SK-N-SH (cell line): Measurements from ENCODE around the gene PTPN20. TPM values are rescaled to one million over a fixed set of nuclear protein-coding genes. Genes with fewer than 3 reads are reported as not detected.
"Not testable (repeated sequence)": the region's sequence is repeated elsewhere in the genome, so short reads cannot be mapped to it uniquely, and the experiment has no call there.

Experiments used
- CTCF ChIA-PET: fragments of 300-600, 350-600 bp; formaldehyde crosslinking; extraction: SDS; loops from one replicate; lab custom pipeline; 2021; lab: Yijun Ruan, JAX
- POLR2A ChIA-PET: fragments of 350-600 bp; sonication (Branson Sonifier 250); formaldehyde crosslinking; extraction: SDS; loops from one replicate; lab custom pipeline; 2020; ENCODE audit warnings: antibody characterized with exemption, inconsistent platforms; lab: Yijun Ruan, JAX
- DNase-seq: peaks from one replicate; pipeline ENCODE4 v3.0.0; 2012
- H2AFZ ChIP-seq: fragments of 200-600 bp; sonication (generic); 2 replicates; pipeline ENCODE4 v1.8.1; 2016; ENCODE audit warnings: antibody characterized with exemption, mild to moderate bottlenecking, low read depth
- H3F3A ChIP-seq: fragments of 200-600 bp; sonication (generic); replicated peaks from 2 replicates; pipeline ENCODE3; 2016; ENCODE audit warnings: antibody characterized with exemption, mild to moderate bottlenecking; ENCODE audit not compliant: insufficient read depth
- H3K27ac ChIP-seq, 2 experiments: fragments of 200-500 bp in 1 of 2; fragments of 200-600 bp in 1 of 2; sonication (Bioruptor generic) in 1 of 2; sonication (generic), shearing (Covaris generic) in 1 of 2; 2 replicates each; pipeline versions ENCODE4 v1.5.1 to v1.6.1; 2014 to 2016; ENCODE audit warnings: low read depth in 2 of 2, inconsistent platforms in 1 of 2, low read length in 1 of 2, mild to moderate bottlenecking in 1 of 2, mixed read lengths in 1 of 2
- H3K27me3 ChIP-seq: fragments of 200-600 bp; sonication (generic), shearing (Covaris generic); 2 replicates; pipeline ENCODE4 v1.6.1; 2016; ENCODE audit warnings: mixed run types; ENCODE audit not compliant: insufficient read depth
- H3K36me3 ChIP-seq, 2 experiments: fragments of 200-500 bp in 1 of 2; fragments of 200-600 bp in 1 of 2; sonication (Bioruptor generic) in 1 of 2; sonication (generic) in 1 of 2; replicated peaks in 1 of 2; 2 replicates each; pipeline versions ENCODE3 to v1.5.1; 2014 to 2016; ENCODE audit warnings: low read length in 1 of 2, mild to moderate bottlenecking in 1 of 2; ENCODE audit not compliant: insufficient read depth in 2 of 2, control insufficient read depth in 1 of 2
- H3K4me1 ChIP-seq, 2 experiments: fragments of 200-500 bp in 1 of 2; fragments of 200-600 bp in 1 of 2; sonication (Bioruptor generic) in 1 of 2; sonication (generic), shearing (Covaris generic) in 1 of 2; 2 replicates each; pipeline versions ENCODE4 v1.5.1 to v1.6.1; 2014 to 2016; ENCODE audit warnings: low read depth in 1 of 2, low read length in 1 of 2, mixed run types in 1 of 2; ENCODE audit not compliant: insufficient read depth in 2 of 2, control insufficient read depth in 1 of 2
- H3K4me2 ChIP-seq: fragments of 200-600 bp; sonication (generic), shearing (Covaris generic); 2 replicates; pipeline ENCODE4 v1.6.1; 2017; ENCODE audit warnings: mixed run types
- H3K4me3 ChIP-seq, 2 experiments: fragments of 200-500 bp in 1 of 2; fragments of 200-600 bp in 1 of 2; sonication (Bioruptor generic) in 1 of 2; sonication (generic), shearing (Covaris generic) in 1 of 2; 2 replicates each; pipeline versions ENCODE4 v1.5.1 to v1.8.1; 2014 to 2016; ENCODE audit warnings: low read depth in 2 of 2, inconsistent platforms in 1 of 2, low read length in 1 of 2, mild to moderate bottlenecking in 1 of 2, mixed read lengths in 1 of 2, moderate library complexity in 1 of 2
- H3K79me2 ChIP-seq: fragments of 200-600 bp; sonication (generic); 2 replicates; pipeline ENCODE4 v1.8.1; 2017; ENCODE audit warnings: mild to moderate bottlenecking; ENCODE audit not compliant: insufficient read depth
- H3K9ac ChIP-seq: fragments of 200-600 bp; sonication (generic); 2 replicates; pipeline ENCODE4 v1.6.1; 2017; ENCODE audit warnings: mixed run types
- H3K9me2 ChIP-seq: fragments of 200-600 bp; sonication (generic); 2 replicates; pipeline ENCODE4 v1.6.1; 2017; ENCODE audit warnings: mixed run types
- H3K9me3 ChIP-seq: fragments of 200-600 bp; sonication (generic); 2 replicates; pipeline ENCODE4 v1.6.1; 2017; ENCODE audit warnings: mixed run types, mild to moderate bottlenecking, moderate library complexity
- H4K20me1 ChIP-seq: fragments of 200-600 bp; sonication (generic); 2 replicates; pipeline ENCODE4 v1.6.1; 2017; ENCODE audit warnings: mild to moderate bottlenecking, mixed run types; ENCODE audit not compliant: insufficient read depth
- WGBS: methylation state at CpG from one replicate; pipeline ENCODE4 v1.1.6; 2017; ENCODE audit warnings: low lambda C conversion rate; 5-methylcytosine and 5-hydroxymethylcytosine counted together
- polyA plus RNA-seq, 3 experiments: library from polyadenylated mRNA; depleted of rRNA; stranded (reverse); fragments of >200 nt; gene quantifications; 2 replicates each; pipeline ENCODE4 v1.2.3, GENCODE V29; 2012

Gene PTPN20
- polyA plus RNA-seq, 1 of the 3 experiments (the other 2 are of a cell fraction): 0.36 TPM

DNA sequence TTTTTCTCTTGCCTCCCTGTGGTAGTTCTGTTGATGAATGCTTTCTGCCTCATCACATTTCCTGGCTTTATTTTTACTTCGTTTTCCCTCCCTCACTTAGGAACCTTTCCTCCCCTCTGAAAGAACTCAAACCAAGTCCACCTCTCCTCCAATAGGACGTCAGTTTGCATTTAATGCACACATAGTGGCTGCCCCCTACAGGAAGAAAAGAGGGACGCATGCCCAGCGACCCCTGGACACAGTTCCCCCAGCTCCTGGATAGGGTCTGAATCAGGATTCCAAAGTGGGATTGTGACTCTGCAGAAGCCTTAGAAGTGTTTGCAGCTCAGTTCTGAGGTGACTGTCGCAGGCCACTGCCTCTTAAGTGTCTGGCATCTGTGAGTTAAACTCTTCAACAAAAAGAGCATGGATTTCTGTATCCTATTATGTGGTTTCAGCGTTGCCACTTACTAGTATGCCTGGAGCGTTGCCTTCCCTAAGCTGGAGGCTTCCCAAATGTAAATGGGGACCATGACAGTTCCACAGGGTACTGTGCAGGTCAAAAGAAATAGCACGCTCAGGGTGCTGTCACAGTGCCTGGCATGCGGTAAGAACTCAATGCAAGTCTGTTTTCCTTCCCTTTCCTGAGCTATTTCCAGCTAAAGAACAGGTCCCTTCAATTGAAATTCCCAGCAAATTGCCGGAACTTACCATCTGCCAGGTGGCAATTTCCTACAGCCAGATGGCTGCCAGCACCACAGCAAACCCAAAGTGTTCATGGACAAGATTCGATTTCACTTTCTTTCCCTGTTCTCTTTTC lies 20.2 kb upstream of the PTPN20 start:
- POLR2A ChIA-PET, H3K4me2 ChIP-seq, H2AFZ ChIP-seq, H3K9ac ChIP-seq, DNase-seq, H3K27ac ChIP-seq, H3K4me1 ChIP-seq, CTCF ChIA-PET, H4K20me1 ChIP-seq, H3K9me2 ChIP-seq, H3K9me3 ChIP-seq, H3K79me2 ChIP-seq, H3F3A ChIP-seq, H3K4me3 ChIP-seq, H3K36me3 ChIP-seq, H3K27me3 ChIP-seq: not testable (repeated sequence)
- WGBS: 26% methylated on average over 6 of the region's 11 CpGs

DNA sequence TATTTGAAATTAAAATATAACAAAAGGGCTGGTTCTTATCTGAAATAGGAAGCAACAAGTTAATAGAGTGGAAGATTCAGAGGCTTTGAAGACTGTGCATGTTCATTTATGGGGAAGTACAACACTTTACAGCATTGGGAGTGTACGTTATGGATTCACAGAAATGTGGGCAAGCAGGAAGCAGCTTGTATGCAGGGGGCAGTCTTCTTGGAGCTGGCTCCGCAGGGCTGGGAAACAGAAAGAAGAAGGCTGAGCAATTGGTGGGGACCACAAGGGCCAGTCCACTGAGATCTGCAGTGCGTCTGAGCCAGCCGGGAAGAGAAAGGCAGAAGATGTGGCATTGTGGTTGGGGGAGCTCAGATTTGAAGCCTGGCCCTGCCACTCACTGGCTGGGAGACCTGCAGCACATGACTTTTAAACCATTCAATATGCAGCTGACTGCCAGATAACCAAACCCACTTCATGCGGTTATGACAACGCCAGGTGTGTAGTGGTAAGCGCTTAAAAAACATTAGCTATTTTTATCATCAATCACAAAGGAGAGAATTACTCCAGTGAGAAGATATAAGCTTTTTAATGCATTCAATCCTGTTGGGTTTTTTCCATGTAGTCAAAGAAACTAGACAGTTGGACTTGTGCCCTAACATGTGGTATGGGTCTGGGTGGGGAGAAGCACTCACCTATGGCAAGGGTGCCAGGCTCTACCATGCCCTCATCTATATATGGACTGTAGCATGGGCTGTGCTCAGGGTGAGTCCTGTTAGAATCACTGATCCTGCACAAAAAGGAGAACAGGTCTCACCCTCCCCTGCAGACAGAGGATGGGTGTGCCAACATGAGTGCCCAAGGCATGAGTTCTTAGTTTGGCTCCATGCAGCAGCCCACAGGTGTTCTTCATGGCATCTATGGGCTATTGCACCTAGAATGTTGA lies 14.2 kb upstream of the PTPN20 start:
- CTCF ChIA-PET, H2AFZ ChIP-seq, H3K9me2 ChIP-seq, H3K4me2 ChIP-seq, H3K9ac ChIP-seq, H3K4me3 ChIP-seq, H3K27ac ChIP-seq, H3K36me3 ChIP-seq, H3K79me2 ChIP-seq, H3K9me3 ChIP-seq, DNase-seq, H4K20me1 ChIP-seq, H3K27me3 ChIP-seq, H3F3A ChIP-seq, H3K4me1 ChIP-seq, POLR2A ChIA-PET: not testable (repeated sequence)
- WGBS: 74% methylated on average over 7 of the region's 7 CpGs

DNA sequence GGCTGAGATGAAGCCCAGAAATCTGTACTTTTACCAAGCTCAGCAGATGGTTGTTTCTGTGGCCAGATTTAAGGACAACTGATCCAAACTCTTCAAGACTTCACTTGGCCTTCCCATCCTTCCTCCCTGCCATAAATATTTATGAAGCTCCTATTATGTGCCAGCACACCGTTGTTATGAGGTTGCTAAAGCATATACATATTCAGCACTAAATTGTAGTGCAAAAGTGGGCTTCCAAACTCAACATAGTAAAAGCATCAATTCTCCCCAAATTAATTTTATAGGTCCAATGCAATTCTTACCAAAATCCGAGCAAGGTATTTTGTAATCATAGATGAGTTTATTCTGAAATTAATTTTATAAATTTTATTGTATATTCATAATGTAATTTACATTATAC lies 10.0 kb upstream of the PTPN20 start:
- H3F3A ChIP-seq, DNase-seq, H3K4me3 ChIP-seq, H3K79me2 ChIP-seq, H3K27ac ChIP-seq, H3K27me3 ChIP-seq, H3K9me2 ChIP-seq, CTCF ChIA-PET, H3K4me1 ChIP-seq, H2AFZ ChIP-seq, H3K36me3 ChIP-seq, H3K9me3 ChIP-seq, H3K9ac ChIP-seq, H4K20me1 ChIP-seq, H3K4me2 ChIP-seq, POLR2A ChIA-PET: not testable (repeated sequence)
- WGBS: 12% methylated on average over 2 of the region's 2 CpGs

GRCh38 chr10:46903874-46904273 lies 7.4 kb upstream of the PTPN20 start:
- H3K4me1 ChIP-seq, H3F3A ChIP-seq, DNase-seq, H3K9me3 ChIP-seq, CTCF ChIA-PET, H4K20me1 ChIP-seq, H3K9ac ChIP-seq, H3K4me3 ChIP-seq, H3K36me3 ChIP-seq, H2AFZ ChIP-seq, H3K27ac ChIP-seq, H3K27me3 ChIP-seq, H3K79me2 ChIP-seq, POLR2A ChIA-PET, H3K4me2 ChIP-seq, H3K9me2 ChIP-seq: not testable (repeated sequence)
- WGBS: no CpG with 5 or more reads among the region's 5 CpGs

DNA sequence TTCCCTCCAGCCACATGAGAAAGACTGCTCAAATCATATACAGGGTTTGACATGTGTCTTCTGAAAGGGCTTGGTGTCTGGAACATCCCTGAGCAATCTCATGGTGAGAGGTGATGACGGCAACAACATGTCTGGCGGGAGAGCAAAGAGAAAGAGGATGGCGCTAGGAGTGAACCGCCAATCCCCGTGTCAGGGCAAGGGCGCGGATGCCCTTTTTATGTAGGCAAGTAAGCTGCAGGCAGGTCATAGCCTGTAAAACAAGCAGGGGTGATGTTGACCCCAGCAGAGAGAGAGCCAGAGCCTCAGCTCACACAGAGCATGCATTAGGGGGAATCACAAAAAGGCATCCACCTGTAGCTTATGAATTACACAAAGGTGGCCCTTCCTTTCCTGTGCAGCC lies 4.9 kb upstream of the PTPN20 start:
- DNase-seq, CTCF ChIA-PET: not testable (repeated sequence)
- WGBS: 79% methylated on average over 6 of the region's 7 CpGs

More for the DNA sequence above, 4.9 kb upstream of the PTPN20 start:
- H3K4me2 ChIP-seq, H3K36me3 ChIP-seq, H3F3A ChIP-seq, H3K4me3 ChIP-seq, H3K9ac ChIP-seq, H4K20me1 ChIP-seq, H2AFZ ChIP-seq, H3K9me3 ChIP-seq, H3K79me2 ChIP-seq, H3K9me2 ChIP-seq, H3K4me1 ChIP-seq, H3K27ac ChIP-seq, POLR2A ChIA-PET, H3K27me3 ChIP-seq: not testable (repeated sequence)
